NCI-H1436 (cell line): ENCODE measurements around the gene LAMA2.

ENCODE experiments used
- DNase-seq: peaks from one replicate; lab custom pipeline; 2025; lab: John Stamatoyannopoulos, UW

The LAMA2 gene

GRCh38 chr6:128914051-128914450, 31.1 kb downstream of the LAMA2 start:
- no peak for DNase-seq

GRCh38 chr6:128918886-128919285, 35.9 kb downstream of the LAMA2 start:
- DNase-seq, result no peak

DNA sequence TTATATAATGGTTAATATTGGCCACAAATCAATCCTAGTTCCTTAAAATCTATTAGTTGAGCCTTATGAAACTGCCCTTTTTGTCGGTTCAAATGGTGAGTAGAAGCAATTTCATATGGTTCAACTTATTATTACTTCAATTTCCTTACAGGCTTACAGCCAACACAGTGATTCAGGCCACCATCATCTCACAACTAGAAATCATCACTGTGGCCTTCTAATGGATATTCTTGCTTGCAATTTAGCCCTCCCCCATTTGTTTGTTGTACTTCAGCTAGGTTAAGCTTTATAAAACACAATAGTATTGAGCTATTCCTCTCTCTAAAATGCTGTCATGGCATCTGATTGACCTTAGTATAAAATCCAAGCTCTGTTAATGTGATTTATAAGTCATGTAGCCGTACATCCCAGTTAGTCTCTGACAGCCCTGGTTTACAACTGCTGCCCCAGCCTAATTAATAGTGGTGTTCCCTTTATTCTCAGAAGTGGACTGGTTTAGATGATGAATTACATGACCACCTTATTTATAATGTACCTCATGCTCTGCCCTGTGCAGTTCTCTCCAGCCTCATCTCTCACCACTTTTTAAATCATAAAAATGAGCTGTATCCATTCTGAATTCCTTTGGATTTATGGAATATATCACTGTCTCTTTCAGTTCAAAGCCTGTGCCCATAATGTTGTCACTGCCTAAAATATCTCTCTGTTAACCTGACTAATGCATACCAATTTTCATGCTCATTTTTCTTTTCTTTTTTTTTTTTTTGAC, 36.7 kb downstream of the LAMA2 start:
- no peak for DNase-seq

- no peak for DNase-seq
Observed at GRCh38 chr6:128925765-128926164, 42.8 kb downstream of the LAMA2 start.

DNA sequence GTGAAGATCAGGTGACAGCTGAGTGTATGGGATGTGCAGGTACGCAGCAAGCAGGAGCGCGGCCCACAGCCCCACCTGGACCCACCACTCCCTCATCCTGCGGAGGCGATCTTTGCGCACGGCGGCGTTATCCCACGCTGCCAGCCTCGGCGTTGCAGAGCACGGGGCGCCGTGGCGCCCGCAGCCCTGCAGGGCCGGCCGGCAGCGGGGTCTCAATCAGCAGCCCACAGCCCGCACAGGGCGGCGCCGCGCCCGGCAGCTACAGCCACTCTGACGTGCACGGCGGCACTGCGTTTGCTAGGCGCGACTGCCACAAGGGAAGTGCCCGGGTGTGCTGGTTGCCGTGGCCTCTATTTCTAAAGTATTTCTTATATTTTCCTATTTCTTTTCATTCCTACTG, 46.9 kb downstream of the LAMA2 start:
- no peak for DNase-seq

GRCh38 chr6:128930321-128930720, 47.4 kb downstream of the LAMA2 start:
- DNase-seq, result no peak

GRCh38 chr6:128932061-128932460, 49.1 kb downstream of the LAMA2 start:
- no peak for DNase-seq

DNA sequence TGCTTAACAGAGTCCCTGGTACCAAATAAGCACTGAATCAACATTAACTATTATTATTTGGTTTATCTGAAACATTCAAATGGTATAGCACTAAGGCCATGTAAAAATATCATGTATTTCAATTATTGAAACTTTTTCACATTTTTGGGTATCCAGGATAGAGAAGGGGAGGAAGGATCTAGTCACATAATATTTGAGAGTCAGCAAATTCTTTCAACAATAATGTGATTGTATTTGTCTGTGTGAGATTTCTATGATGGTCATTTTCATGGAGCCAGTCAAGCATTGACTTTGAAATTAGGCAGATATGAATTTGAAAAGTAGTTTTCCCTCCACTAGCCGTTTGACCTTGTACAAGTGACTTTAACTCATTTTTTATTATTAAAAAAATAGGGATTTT, 67.9 kb downstream of the LAMA2 start:
- DNase-seq, result no peak

DNA sequence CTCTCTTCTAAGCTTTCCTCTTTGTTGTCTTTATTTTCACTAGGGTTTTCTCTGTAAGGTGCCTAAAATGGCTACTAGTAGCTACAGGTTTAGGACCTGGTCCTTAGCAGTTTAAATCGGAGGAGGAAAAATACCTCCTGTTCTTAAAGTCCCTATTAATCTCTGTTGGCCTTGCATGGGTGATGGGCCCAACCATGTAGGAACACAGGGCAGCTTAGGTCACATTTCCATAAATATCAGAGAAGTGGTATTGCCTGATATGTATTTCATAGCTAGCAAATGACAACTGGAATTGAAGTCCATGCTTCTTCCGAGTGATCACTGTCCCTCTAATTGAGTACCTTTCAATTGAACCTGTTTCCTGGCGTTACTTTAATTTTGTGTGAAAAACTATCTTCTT, 70.0 kb downstream of the LAMA2 start:
- DNase-seq, result no peak

- DNase-seq, result no peak
Observed at GRCh38 chr6:128954308-128955043, 71.5 kb downstream of the LAMA2 start.

DNA sequence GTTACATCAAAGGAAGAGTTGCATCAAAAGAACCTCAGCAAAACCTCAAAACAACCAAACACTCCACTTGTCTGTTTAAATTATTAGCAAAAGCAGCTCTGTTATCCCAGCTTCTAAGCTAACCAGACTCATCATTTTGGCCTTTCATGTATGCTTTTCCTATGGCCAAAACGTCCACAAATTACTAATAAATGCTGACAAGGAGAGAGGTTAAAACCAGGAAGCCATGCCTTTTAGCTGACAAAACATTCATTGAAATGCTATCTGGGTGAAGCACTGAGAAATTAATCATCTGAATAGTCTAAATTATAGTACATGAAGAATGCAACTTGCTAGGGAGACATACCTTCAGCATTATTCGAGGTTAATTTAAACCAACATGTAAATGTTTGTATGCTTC, 80.6 kb downstream of the LAMA2 start:
- no peak for DNase-seq

DNA sequence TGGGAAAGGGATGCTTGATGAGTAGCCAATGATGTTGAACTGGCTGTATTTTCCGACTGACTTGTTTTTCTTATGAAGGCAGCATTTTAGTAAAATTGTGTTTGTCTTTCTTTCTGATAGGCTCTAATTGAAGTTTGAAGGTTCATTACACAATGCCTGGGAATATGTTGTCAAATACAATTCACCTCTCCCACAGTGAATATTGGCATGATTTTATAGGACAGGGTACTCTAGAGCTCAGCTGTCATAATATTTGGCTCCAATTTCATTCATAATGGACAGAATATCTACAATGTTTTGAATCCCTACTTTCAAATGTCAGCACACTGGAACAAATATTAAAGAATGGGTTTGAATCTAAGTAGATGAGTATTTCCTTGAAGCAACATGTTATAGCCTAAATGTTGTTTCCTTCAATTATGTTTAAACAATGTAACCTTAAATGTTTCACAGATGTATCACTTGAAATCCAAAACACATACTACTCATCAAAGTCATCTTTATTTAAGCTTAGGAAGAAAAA, 81.4 kb downstream of the LAMA2 start:
- DNase-seq, result no peak

GRCh38 chr6:128964771-128965170, 81.8 kb downstream of the LAMA2 start:
- no peak for DNase-seq

DNA sequence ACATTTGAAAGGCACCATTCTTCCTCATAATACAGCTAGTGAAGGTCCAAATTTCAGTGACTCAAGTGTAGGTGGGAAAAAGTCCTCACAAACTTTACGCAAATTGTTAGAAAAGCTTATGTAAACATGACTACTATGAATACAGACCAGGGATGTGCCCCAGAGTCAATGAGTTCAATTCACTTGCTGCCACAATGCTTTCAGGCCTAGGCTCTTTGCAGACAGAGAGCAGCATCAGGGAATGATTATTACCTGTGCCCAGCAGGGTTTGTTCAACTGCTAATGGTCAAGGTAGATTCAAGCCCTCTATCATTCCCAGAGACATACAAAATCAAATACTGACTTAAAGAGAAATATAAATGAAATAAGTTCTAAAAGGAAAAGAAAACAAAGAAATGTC, 84.0 kb downstream of the LAMA2 start:
- DNase-seq, result no peak

DNA sequence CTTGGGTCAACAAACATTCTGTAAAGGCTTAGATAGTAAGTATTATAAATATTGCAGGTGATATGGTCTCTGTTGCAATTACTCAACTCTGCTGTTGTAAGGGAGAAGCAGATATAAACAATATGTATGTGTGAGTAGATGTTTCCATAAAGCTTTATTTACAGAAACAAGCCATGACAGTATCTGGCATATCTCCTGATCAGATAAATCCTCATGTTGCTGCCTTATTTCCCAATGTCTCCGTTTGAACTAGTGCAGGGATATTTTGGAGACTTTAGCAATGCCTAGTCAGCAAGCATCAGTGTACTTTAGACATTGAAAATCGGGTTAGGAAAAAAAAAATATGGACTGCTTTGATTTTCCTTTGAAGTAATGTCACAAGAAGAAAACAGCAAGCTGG, 96.1 kb downstream of the LAMA2 start:
- DNase-seq, result no peak

DNA sequence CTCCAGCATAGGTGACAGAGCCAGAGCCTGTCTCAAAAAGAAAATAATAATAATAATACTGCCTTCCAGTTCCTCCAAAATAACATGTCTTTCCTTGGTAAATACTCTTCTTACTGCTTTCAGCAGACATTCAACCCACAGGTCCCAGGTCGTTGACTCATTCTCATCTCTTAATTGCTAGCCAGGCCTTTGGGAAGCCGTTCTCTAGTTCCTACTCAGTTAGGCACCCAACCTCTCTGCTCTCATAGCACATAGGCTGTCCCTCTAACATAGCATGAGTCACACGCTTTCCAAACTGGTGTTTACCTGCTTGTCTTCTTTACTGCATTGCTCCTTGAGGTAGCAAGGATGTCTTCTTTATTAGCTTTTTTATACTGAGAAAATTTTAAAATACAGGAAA, 98.8 kb downstream of the LAMA2 start:
- DNase-seq, result no peak

DNA sequence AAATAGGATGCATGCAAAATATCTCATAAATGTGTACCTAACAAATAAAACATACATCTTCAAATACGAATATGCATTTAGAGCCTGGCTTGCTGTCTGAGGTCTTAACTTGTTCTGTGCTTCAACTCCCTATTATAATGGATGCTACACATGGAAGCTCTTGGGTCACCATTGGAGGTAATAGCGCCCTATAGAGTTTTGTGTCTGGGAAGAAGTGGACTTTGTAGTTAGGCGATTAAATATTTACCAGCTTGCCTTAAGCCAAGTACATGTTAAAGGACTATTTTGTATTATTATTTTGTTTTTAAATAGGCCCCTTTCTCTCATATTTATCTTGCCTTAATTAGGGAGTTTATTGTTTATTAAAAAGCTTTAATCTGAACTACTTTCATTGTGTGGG, 107.4 kb downstream of the LAMA2 start:
- no peak for DNase-seq

GRCh38 chr6:128990915-128991314, 108.0 kb downstream of the LAMA2 start:
- no peak for DNase-seq

GRCh38 chr6:128993166-128993565, 110.2 kb downstream of the LAMA2 start:
- no peak for DNase-seq

DNA sequence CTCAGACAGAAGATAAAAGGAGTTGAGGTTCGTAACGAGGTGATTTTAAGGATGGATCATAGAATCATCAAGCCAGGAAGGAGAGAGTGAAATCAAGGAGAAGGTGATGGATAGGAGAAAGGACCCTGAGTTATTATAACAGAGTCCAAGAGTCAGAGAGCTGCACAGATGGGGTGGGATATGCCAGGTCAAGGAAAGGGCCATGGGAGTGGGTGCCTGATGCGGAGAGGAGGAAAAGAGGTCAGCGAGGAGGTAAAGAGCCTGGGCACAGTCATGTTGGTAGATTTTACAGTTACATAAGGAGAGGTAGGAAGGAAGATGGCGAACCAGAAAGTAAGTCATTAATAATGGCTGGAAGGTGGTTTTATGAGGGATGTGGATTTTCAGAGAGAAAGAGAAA, 114.9 kb downstream of the LAMA2 start:
- DNase-seq, result no peak

DNA sequence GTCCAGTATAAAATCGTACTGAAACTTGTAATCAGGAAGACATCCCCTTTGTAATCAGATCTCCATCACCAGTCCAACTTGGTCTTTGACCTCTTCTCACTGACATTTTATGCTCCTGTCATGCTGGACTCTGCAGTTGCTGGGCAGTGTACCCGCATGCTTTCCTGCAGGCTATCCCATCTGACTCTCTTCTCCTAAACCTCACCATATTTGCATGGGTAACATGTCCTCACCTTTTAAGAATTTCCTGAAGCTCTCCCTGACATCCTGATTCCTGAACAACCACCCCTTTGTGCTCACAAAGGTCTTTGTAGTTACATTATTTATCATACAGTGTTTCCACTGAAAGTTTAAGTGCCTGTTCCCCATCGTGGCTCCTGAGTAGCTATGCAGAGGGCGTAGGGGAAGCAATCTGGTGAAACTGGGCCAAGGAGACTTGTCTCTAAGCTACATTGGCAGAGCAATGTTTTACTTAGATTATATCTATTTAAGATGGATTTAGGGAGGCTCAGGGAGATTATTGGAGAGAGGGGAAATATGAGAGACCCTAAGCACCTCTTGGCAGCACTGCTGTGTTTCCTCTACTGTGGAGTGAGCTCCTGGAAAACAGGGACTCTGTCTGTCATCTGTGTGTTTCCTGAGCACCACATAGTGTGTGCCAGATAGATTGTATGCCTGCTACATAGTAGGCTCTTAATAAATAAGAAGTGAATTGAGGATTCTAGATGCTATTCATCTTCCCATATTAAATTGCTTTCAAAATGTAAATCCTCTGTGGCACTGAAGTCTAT, 124.0 kb downstream of the LAMA2 start:
- no peak for DNase-seq

- DNase-seq, result no peak
Observed at GRCh38 chr6:129007701-129008373, 124.9 kb downstream of the LAMA2 start.
